Endodermal cell (in vitro differentiated cells): ENCODE data around the gene RTCA. TPM values are rescaled to one million over a fixed set of nuclear protein-coding genes. Genes with fewer than 3 reads are reported as not detected.

ENCODE experiments used
- DNase-seq: peaks from one replicate; pipeline ENCODE4 v3.0.0-alpha.2; 2017
- H3K27ac ChIP-seq: 2 replicates; pipeline ENCODE4 v1.5.1; 2013; ENCODE audit warnings: mild to moderate bottlenecking, low read depth, low read length, moderate library complexity
- H3K27me3 ChIP-seq: 2 replicates; pipeline ENCODE4 v1.6.1; 2013; ENCODE audit warnings: mild to moderate bottlenecking, low read length, moderate library complexity; ENCODE audit not compliant: insufficient read depth, control insufficient read depth, poor library complexity, severe bottlenecking
- H3K36me3 ChIP-seq: 2 replicates; pipeline ENCODE4 v1.7.0; 2013; ENCODE audit warnings: mild to moderate bottlenecking, low read length, moderate library complexity; ENCODE audit not compliant: control insufficient read depth, insufficient read depth
- H3K4me1 ChIP-seq: one replicate; pipeline ENCODE4 v1.7.0; 2013; ENCODE audit warnings: low read length; ENCODE audit not compliant: control insufficient read depth, insufficient read depth
- H3K4me3 ChIP-seq: 2 replicates; pipeline ENCODE4 v1.5.1; 2013; ENCODE audit warnings: mild to moderate bottlenecking, low read length, moderate library complexity
- H3K9ac ChIP-seq: 2 replicates; pipeline ENCODE4 v1.6.1; 2013; ENCODE audit warnings: mild to moderate bottlenecking, low read length, moderate library complexity; ENCODE audit not compliant: poor library complexity, severe bottlenecking; ENCODE audit errors: extremely low read depth
- H3K9me3 ChIP-seq: 2 replicates; pipeline ENCODE4 v1.6.1; 2013; ENCODE audit warnings: mild to moderate bottlenecking, low read length, moderate library complexity; ENCODE audit not compliant: control insufficient read depth
- H3K27ac Mint-ChIP-seq: 2 replicates; pipeline ENCODE4 v1.8.0; 2020; ENCODE audit warnings: mixed read lengths
- H3K27me3 Mint-ChIP-seq: 2 replicates; pipeline ENCODE4 v1.8.0; 2021; ENCODE audit warnings: mild to moderate bottlenecking, mixed read lengths; ENCODE audit not compliant: insufficient read depth
- H3K36me3 Mint-ChIP-seq: 2 replicates; pipeline ENCODE4 v1.8.0; 2020; ENCODE audit warnings: low read depth, mixed read lengths
- H3K4me1 Mint-ChIP-seq: 2 replicates; pipeline ENCODE4 v1.8.0; 2020; ENCODE audit warnings: mixed read lengths
- H3K4me3 Mint-ChIP-seq: 2 replicates; pipeline ENCODE4 v1.8.0; 2020; ENCODE audit warnings: mild to moderate bottlenecking, moderate library complexity, mixed read lengths
- H3K9me3 Mint-ChIP-seq: 2 replicates; pipeline ENCODE4 v1.8.0; 2020; ENCODE audit warnings: mild to moderate bottlenecking, mixed read lengths
- whole genome bisulfite sequencing, 2 experiments: methylation state at CpG; one replicate each; pipeline versions ENCODE4 v1.1.5 to v1.1.7; 2013; ENCODE audit warnings: missing lambda C conversion rate in 2 of 2, mixed read lengths in 1 of 2; ENCODE audit not compliant: insufficient coverage in 1 of 2, insufficient read length in 1 of 2; 5-methylcytosine and 5-hydroxymethylcytosine counted together
- total RNA-seq, 2 donors: library from RNA; stranded (reverse); fragmentation: NEBNext Ultra II Directional in 1 of 2; extraction: Animal tissue kit (Norgen Biotek cat#: 25700) in 1 of 2; gene quantifications; 2 replicates in 1 of 2; 3 replicates in 1 of 2; pipeline ENCODE4 v1.2.1, GENCODE V29; 2021
- TF ChIP-seq, protein P1 (sequence below): fragments of 200-600 bp; sonication (generic); conservative IDR thresholded peaks from 2 replicates; pipeline ENCODE4 v1.5.0; 2021; ENCODE audit warnings: antibody characterized with exemption, mild to moderate bottlenecking

The RTCA gene
- total RNA-seq, 2 donors from 2014 or later, result 46.0 to 49.8 TPM

DNA sequence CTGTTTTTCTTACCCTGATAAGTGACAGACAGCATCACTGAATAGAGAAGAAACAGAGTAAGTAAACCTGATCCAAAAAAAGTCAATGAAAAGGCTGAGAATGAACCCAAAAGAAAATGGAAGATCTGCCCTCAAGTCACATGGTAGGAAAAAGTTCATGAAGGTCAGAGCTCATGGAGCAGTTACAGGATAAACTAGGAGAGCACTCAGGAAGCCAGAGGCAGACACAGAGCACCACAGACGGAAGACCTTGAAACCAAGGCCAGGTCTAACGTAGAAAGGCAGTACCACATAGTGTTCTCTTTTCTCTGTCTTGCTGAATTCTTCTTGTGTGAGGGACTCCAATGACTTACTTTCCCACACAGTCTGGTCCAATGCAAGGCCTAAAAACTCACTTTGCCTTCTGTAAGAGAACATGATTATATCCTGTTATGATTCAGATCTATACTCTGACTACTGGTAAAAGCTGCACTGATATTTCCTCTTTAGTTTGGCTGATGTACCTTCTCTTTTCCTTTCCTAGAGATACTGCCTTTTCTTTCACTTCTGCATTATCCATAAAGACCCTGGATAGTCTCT is 40.8 kb downstream of the RTCA start:
- Mint-ChIP-seq H3K4me3 (no peak overlapping the region), H3K36me3 (no peaks in the 10 kb centered on the region), H3K9me3 (peaks cover 2% of the 10 kb centered on the region), H3K27me3 (peaks cover 18% of the 10 kb centered on the region), H3K4me1 (peaks cover 2% of the 10 kb centered on the region), H3K27ac (no peak overlapping the region)
- no peak overlapping the region for H3K4me3 ChIP-seq
- no peak overlapping the region for H3K27ac ChIP-seq
- H3K27me3 ChIP-seq, result no peaks in the 10 kb centered on the region
- WGBS, 2 experiments, result 95 to 100% methylated on average over 2 of the region's 2 CpGs
- TF ChIP-seq, protein P1, sequence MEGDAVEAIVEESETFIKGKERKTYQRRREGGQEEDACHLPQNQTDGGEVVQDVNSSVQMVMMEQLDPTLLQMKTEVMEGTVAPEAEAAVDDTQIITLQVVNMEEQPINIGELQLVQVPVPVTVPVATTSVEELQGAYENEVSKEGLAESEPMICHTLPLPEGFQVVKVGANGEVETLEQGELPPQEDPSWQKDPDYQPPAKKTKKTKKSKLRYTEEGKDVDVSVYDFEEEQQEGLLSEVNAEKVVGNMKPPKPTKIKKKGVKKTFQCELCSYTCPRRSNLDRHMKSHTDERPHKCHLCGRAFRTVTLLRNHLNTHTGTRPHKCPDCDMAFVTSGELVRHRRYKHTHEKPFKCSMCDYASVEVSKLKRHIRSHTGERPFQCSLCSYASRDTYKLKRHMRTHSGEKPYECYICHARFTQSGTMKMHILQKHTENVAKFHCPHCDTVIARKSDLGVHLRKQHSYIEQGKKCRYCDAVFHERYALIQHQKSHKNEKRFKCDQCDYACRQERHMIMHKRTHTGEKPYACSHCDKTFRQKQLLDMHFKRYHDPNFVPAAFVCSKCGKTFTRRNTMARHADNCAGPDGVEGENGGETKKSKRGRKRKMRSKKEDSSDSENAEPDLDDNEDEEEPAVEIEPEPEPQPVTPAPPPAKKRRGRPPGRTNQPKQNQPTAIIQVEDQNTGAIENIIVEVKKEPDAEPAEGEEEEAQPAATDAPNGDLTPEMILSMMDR, result no peak
- DNase-seq, result no peak
- no peaks in the 10 kb centered on the region for H3K36me3 ChIP-seq
- H3K4me1 ChIP-seq, result no peaks in the 10 kb centered on the region
- H3K9me3 ChIP-seq, result peaks cover 25% of the 10 kb centered on the region
- H3K9ac ChIP-seq, result no peak overlapping the region

DNA sequence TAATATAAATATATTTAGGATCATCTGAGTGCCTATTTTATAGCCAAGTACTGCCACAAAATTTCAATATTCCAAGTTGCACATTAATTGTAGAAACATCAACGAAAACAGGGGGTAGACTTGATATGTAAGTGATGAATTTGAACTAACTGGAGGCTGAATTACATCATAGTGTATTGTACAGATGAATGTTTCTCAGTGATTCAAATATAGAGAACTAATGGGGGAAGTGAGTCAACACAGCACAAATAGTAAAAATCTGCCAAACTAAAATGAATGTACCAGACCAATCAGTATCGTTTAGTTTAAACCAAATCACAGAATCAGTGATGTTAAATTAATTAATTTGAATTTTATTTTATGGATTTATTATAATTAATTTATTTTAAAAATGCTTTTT is 42.8 kb downstream of the RTCA start:
- no peak overlapping the region for H3K27ac ChIP-seq
- H3K36me3 ChIP-seq, result no peaks in the 10 kb centered on the region
- Mint-ChIP-seq H3K27ac (no peak overlapping the region), H3K36me3 (no peaks in the 10 kb centered on the region), H3K27me3 (peaks cover 2% of the 10 kb centered on the region), H3K4me1 (peaks cover 10% of the 10 kb centered on the region), H3K9me3 (peaks cover 2% of the 10 kb centered on the region), H3K4me3 (no peak overlapping the region)
- WGBS, 2 experiments, result 98% methylated on average over 2 of the region's 2 CpGs; no CpG with 5 or more reads in 1 of the 2 experiments
- no peaks in the 10 kb centered on the region for H3K4me1 ChIP-seq
- DNase-seq, result no peak
- H3K27me3 ChIP-seq, result no peaks in the 10 kb centered on the region
- TF ChIP-seq, protein P1, result no peak
- H3K9me3 ChIP-seq, result peaks cover 25% of the 10 kb centered on the region
- no peak overlapping the region for H3K4me3 ChIP-seq
- H3K9ac ChIP-seq, result no peak overlapping the region

DNA sequence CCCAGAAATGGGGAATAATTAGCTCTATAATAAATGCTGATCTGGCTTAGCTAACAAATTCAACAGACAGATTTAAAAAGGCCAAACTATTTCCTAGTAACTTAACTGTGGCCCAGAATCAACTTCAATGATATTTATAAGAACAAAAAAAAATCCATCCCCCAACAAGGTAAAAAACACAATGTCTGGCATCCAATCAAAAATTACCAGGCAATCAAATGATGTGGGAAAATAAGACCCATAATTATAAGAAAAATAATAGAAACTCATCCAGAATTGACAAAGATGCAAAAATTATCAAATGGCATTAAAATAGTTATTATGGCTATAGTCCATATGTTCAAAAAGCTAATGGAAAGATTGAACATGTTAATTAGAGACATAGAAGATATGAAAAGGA is 43.8 kb downstream of the RTCA start:
- no peaks in the 10 kb centered on the region for H3K36me3 ChIP-seq
- H3K27ac Mint-ChIP-seq, result no peak overlapping the region

More for the DNA sequence above, 43.8 kb downstream of the RTCA start:
- H3K4me3 ChIP-seq, result no peak overlapping the region
- no peak overlapping the region for H3K27ac ChIP-seq
- H3K36me3 Mint-ChIP-seq, result no peaks in the 10 kb centered on the region
- H3K4me1 Mint-ChIP-seq, result peaks cover 10% of the 10 kb centered on the region
- no peaks in the 10 kb centered on the region for H3K4me1 ChIP-seq
- no peak for DNase-seq
- H3K9ac ChIP-seq, result no peak overlapping the region
- H3K4me3 Mint-ChIP-seq, result no peak overlapping the region
- H3K27me3 Mint-ChIP-seq, result peaks cover 2% of the 10 kb centered on the region
- TF ChIP-seq, protein P1, result no peak
- H3K27me3 ChIP-seq, result no peaks in the 10 kb centered on the region
- H3K9me3 ChIP-seq, result peaks cover 33% of the 10 kb centered on the region
- H3K9me3 Mint-ChIP-seq, result peaks cover 2% of the 10 kb centered on the region
